Measurements from ENCODE around the gene ARHGAP26.

ARHGAP26 gene

GRCh38 chr5:142873831-142874230, 103.7 kb downstream of the ARHGAP26 start:
- TF ChIP-seq REST (IDR thresholded peaks at IDR 0.05; ENCODE audit: insufficient read depth in 1 of 2, low read depth in 2 of 2, low read length in 2 of 2) (no peak), FOXP2 (optimal IDR thresholded peaks at IDR 0.05; ENCODE audit: borderline replicate concordance, extremely low read depth, extremely low read length, insufficient read depth) (no peak)

DNA sequence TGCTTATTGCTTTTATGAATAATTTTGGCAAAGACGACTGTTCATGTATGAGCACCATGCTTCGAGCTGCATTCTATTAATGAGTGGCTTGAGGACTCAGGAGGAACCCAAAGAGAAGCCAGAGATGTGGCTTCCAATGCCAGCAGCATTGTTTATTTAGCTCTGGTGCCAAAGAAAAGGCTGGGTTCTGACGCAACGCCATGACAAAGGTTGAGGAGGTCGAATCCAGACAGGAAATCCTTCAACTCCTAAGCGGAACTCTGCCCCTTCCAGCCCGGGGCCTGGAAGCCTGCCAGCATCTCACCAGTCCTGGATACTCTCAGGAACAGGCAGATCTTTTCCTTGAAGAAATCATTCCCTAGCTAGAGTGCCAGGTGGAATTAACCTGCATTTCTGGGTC, 104.4 kb downstream of the ARHGAP26 start:
- 0 out of 2 replicates have a peak, but pooled peaks have one; percentile 30 for TF ChIP-seq POLR2AphosphoS5 (IDR thresholded peaks at IDR 0.05; ENCODE audit: low read depth, low read length)
- TF ChIP-seq REST (IDR thresholded peaks at IDR 0.05; ENCODE audit: insufficient read depth in 1 of 2, low read depth in 2 of 2, low read length in 2 of 2), result peak in 1 of 2 experiments; percentile 62; a peak in 1 of 4 replicates
- no peak for TF ChIP-seq SIN3A (IDR thresholded peaks at IDR 0.05; ENCODE audit: borderline replicate concordance, insufficient read depth, low read length)
- TF ChIP-seq TAF1 (IDR thresholded peaks at IDR 0.05; ENCODE audit: borderline replicate concordance, insufficient read depth, low read length), result no peak
- no peak for TF ChIP-seq FOXP2 (optimal IDR thresholded peaks at IDR 0.05; ENCODE audit: borderline replicate concordance, extremely low read depth, extremely low read length, insufficient read depth)

DNA sequence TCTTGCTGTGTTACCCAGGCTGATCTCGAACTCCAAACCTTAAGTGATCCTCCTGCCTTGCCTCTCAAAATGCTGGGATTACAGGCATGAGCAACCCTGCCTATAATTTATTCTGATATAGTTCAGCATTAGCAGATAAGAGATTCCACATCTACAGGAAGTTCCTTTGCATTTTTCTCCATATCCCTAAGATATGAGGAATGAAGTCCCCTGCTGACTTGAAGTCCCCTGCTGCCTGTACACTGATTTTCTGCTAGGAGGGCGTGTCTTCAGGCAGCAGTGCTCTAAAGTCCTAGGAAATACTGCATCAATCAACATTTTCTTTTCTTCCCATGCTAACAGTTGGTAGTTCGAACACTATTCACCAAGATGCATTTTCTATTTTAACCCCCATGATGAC, 105.8 kb downstream of the ARHGAP26 start:
- TF ChIP-seq FOXP2 (optimal IDR thresholded peaks at IDR 0.05; ENCODE audit: borderline replicate concordance, extremely low read depth, extremely low read length, insufficient read depth) (no peak), TAF1 (IDR thresholded peaks at IDR 0.05; ENCODE audit: borderline replicate concordance, insufficient read depth, low read length) (no peak), SIN3A (IDR thresholded peaks at IDR 0.05; ENCODE audit: borderline replicate concordance, insufficient read depth, low read length) (no peak), REST (IDR thresholded peaks at IDR 0.05; ENCODE audit: insufficient read depth in 1 of 2, low read depth in 2 of 2, low read length in 2 of 2) (no peak), POLR2AphosphoS5 (IDR thresholded peaks at IDR 0.05; ENCODE audit: low read depth, low read length) (no peak)

- TF ChIP-seq POLR2AphosphoS5 (IDR thresholded peaks at IDR 0.05; ENCODE audit: low read depth, low read length) (no peak), TAF1 (IDR thresholded peaks at IDR 0.05; ENCODE audit: borderline replicate concordance, insufficient read depth, low read length) (no peak), FOXP2 (optimal IDR thresholded peaks at IDR 0.05; ENCODE audit: borderline replicate concordance, extremely low read depth, extremely low read length, insufficient read depth) (no peak), REST (IDR thresholded peaks at IDR 0.05; ENCODE audit: insufficient read depth in 1 of 2, low read depth in 2 of 2, low read length in 2 of 2) (no peak), SIN3A (IDR thresholded peaks at IDR 0.05; ENCODE audit: borderline replicate concordance, insufficient read depth, low read length) (no peak)
These were observed 106.6 kb downstream of the ARHGAP26 start for GRCh38 chr5:142876817-142877216.

- TF ChIP-seq REST (IDR thresholded peaks at IDR 0.05; ENCODE audit: insufficient read depth in 1 of 2, low read depth in 2 of 2, low read length in 2 of 2) (no peak), TAF1 (IDR thresholded peaks at IDR 0.05; ENCODE audit: borderline replicate concordance, insufficient read depth, low read length) (no peak), SIN3A (IDR thresholded peaks at IDR 0.05; ENCODE audit: borderline replicate concordance, insufficient read depth, low read length) (no peak), FOXP2 (optimal IDR thresholded peaks at IDR 0.05; ENCODE audit: borderline replicate concordance, extremely low read depth, extremely low read length, insufficient read depth) (no peak), POLR2AphosphoS5 (IDR thresholded peaks at IDR 0.05; ENCODE audit: low read depth, low read length) (no peak)
These were observed 107.9 kb downstream of the ARHGAP26 start for GRCh38 chr5:142878111-142878510.

Measured in PFSK-1 (cell line).